IPS DF 4.7 (cell line): ENCODE data around the gene CEP70.
"Not testable (repeated sequence)": the region's sequence is repeated elsewhere in the genome, so short reads cannot be mapped to it uniquely, and the experiment has no call there.

ENCODE experiments used
- DNase-seq: peaks from one replicate; pipeline ENCODE4 v3.0.0-alpha.2; 2013; ENCODE audit warnings: low spot score; ENCODE audit errors: extremely low read depth

Gene CEP70

GRCh38 chr3:138470687-138471086, 123.4 kb downstream of the CEP70 start:
- DNase-seq: no peak

GRCh38 chr3:138469874-138470273, 124.2 kb downstream of the CEP70 start:
- no peak for DNase-seq

- DNase-seq: no peak
These were observed 125.2 kb downstream of the CEP70 start for GRCh38 chr3:138468886-138469285.

GRCh38 chr3:138468451-138468850, 125.6 kb downstream of the CEP70 start:
- DNase-seq: no peak

- no peak for DNase-seq
These were observed 126.1 kb downstream of the CEP70 start for GRCh38 chr3:138467931-138468330.

- no peak for DNase-seq
These were observed 128.1 kb downstream of the CEP70 start for GRCh38 chr3:138465925-138466324.

- no peak for DNase-seq
These were observed 128.6 kb downstream of the CEP70 start for GRCh38 chr3:138465451-138465850.

- no peak for DNase-seq
These were observed 129.6 kb downstream of the CEP70 start for GRCh38 chr3:138464491-138464860.

- DNase-seq: no peak
These were observed 130.2 kb downstream of the CEP70 start for GRCh38 chr3:138463724-138464490.

GRCh38 chr3:138461896-138462295, 132.2 kb downstream of the CEP70 start:
- no peak for DNase-seq

GRCh38 chr3:138461246-138461645, 132.8 kb downstream of the CEP70 start:
- DNase-seq: no peak

- DNase-seq: no peak
These were observed 133.4 kb downstream of the CEP70 start for GRCh38 chr3:138460536-138461205.

- no peak for DNase-seq
These were observed 134.2 kb downstream of the CEP70 start for GRCh38 chr3:138459619-138460535.

GRCh38 chr3:138458774-138459499, 135.1 kb downstream of the CEP70 start:
- DNase-seq: no peak

GRCh38 chr3:138457863-138458735, 136.0 kb downstream of the CEP70 start:
- no peak for DNase-seq

- DNase-seq: no peak
These were observed 136.8 kb downstream of the CEP70 start for GRCh38 chr3:138456961-138457862.

GRCh38 chr3:138455801-138456716, 138.0 kb downstream of the CEP70 start:
- DNase-seq: no peak

- DNase-seq: not testable (repeated sequence)
These were observed 140.1 kb downstream of the CEP70 start for GRCh38 chr3:138453940-138454339.
